Heart right ventricle (tissue), 16 donors: ENCODE measurements around the gene RPS8. TPM values are rescaled to one million over a fixed set of nuclear protein-coding genes. Genes with fewer than 3 reads are reported as not detected.

Source experiments
- ATAC-seq, 8 donors: fragments of 200-7000 bp; cut with Tn5 transposase; one replicate each; pipeline ENCODE4 v1.9.1; 2020; ENCODE audit warnings: mild to moderate bottlenecking in 8 of 8, moderate library complexity in 8 of 8, moderate number of reproducible peaks in 1 of 8
- DNase-seq, 2 donors: peaks; one replicate each; pipeline ENCODE4 v3.0.0-alpha.2; 2020
- H3K27ac ChIP-seq, 10 donors: fragments of 200-600 bp; sonication (generic) in 2 of 10; one replicate each; pipeline versions ENCODE4 v1.5.0 to v1.8.0; 2020 to 2022; ENCODE audit warnings: mild to moderate bottlenecking in 3 of 10
- H3K27me3 ChIP-seq, 7 donors: fragments of 200-600 bp; one replicate each; pipeline ENCODE4 v1.8.0; 2021 to 2022; ENCODE audit warnings: mild to moderate bottlenecking in 2 of 7
- H3K36me3 ChIP-seq, 9 donors: fragments of 200-600 bp; sonication (generic) in 1 of 9; one replicate each; pipeline versions ENCODE4 v1.5.0 to v1.8.0; 2020 to 2022; ENCODE audit warnings: mild to moderate bottlenecking in 2 of 9
- H3K4me1 ChIP-seq, 9 donors: fragments of 200-600 bp; sonication (generic) in 1 of 9; one replicate each; pipeline versions ENCODE4 v1.5.0 to v1.8.0; 2020 to 2022; ENCODE audit warnings: mild to moderate bottlenecking in 4 of 9
- H3K4me3 ChIP-seq, 10 donors: fragments of 200-600 bp; sonication (generic) in 2 of 10; one replicate each; pipeline versions ENCODE4 v1.5.0 to v1.8.0; 2020 to 2022; ENCODE audit warnings: mild to moderate bottlenecking in 7 of 10, moderate library complexity in 2 of 10
- H3K9me3 ChIP-seq, 11 donors: fragments of 200-600 bp in 10 of 11; sonication (generic) in 2 of 11; one replicate each; pipeline versions ENCODE4 v1.5.0 to v1.8.0; 2013 to 2022; ENCODE audit warnings: mild to moderate bottlenecking in 2 of 11, control low read depth in 1 of 11, moderate library complexity in 1 of 11
- WGBS, 2 donors: extraction: QIAGEN DNeasy Blood & Tissue Kit; methylation state at CpG; one replicate each; pipeline ENCODE4 v1.1.7; 2013; ENCODE audit warnings: inconsistent platforms in 1 of 2; 5-methylcytosine and 5-hydroxymethylcytosine counted together
- intact Hi-C, 10 donors: fragments of 100-400 bp; cut with DNase I; formaldehyde crosslinking; loops; one replicate each; pipeline versions ENCODE4 v1.11.1 to v1.14.2; 2022
- polyA plus RNA-seq, 2 donors: library from polyadenylated mRNA; stranded (reverse); fragments of 200-250 nt; gene quantifications; one replicate each; pipeline ENCODE4 v1.2.3, GENCODE V29; 2013
- total RNA-seq, 10 donors: library from RNA; stranded (reverse); fragmentation: NEBNext Ultra II Directional in 3 of 10; extraction: Animal tissue kit (Norgen Biotek cat#: 25700) in 3 of 10; gene quantifications; one replicate each; pipeline versions ENCODE4 v1.2.1 to v1.2.4, GENCODE V29; 2021 to 2023
- TF ChIP-seq, protein P1 (sequence below), 9 donors: fragments of 200-600 bp; sonication (generic) in 2 of 9; IDR thresholded peaks; one replicate each; pipeline versions ENCODE4 v1.5.0 to v1.8.0; 2021 to 2022; ENCODE audit warnings: antibody characterized with exemption in 9 of 9, mild to moderate bottlenecking in 5 of 9, moderate library complexity in 1 of 9
- donor health status: Arrhythmogenic right ventricular cardiomyopathy.
- donor health status: ischemic (EF 13 %, LVEDD 7.1; RV severe dilation, severe dysfunction).
- donor health status: healthy with polysubstance abuse.
- donor health status: DM: no; HTN: yes; CAD: no.
- donor health status: DM: no; HTN: no; CAD: no.
- donor health status: ischemic (EF 25% LVEDD 6.9; RV normal size, moderate dysfunction).
- donor health status: ischemic (EF 25% LVEDD 5.7; RV mildly dilated, moderate dysfunction).
- donor health status: healthy.
- donor health status: DM: yes; HTN: yes; CAD: no.
- donor health status: Ischemic cardiomyopathy.
- donor health status: ischemic (EF 35%, LVEDD 5.7; RV mildly dilated, moderate dysfunction).
- donor health status: nonischemic (EF 11% LVEDD 7.7; RV severe dilation, severe dysfunction).
- donor health status: DM: yes; HTN: yes; CAD: no.
- donor health status: PGD.
- donor health status: ischemic (EF 29% LVEDD 5.4; RV normal size, mild dysfunction).
- donor health status: nonischemic (EF 23%, LVEDD 6.1; RV moderate dilation, normal function).

The RPS8 gene
- total and polyA plus RNA-seq, 12 donors = 587 to 1,942 (median 729) TPM

DNA sequence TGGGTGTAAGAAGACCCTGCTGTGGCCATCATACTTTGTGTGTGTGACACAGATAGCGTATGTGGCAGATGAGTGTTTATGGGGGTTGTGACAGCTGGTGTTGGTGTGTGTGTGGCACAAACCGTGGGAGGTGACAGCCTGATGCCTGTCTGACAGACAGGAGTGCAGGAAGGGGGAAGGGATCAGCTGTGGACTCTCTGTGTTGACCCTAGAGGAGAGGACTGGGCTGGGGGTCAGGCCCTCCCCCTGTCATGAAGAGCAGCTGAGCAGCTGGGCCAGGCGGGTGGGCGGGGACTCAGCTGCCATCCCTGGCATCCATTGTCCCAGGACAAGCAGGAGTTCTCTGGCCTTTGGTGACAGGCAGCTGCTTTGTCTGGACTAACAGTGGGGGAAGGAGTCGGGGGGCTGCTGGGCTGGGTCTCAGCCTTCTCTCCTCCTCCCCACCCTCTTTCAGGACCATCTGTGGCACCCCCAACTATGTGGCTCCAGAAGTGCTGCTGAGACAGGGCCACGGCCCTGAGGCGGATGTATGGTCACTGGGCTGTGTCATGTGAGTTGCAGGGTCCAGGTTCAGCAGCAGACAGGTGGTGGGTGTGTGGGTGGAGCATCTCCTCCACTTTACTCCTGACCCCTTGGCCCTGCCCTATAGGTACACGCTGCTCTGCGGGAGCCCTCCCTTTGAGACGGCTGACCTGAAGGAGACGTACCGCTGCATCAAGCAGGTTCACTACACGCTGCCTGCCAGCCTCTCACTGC, 27.1 kb downstream of the RPS8 start:
- intact Hi-C loops = loop anchor here in 1 of 10 donors (5.0 kb wide), 1 partner anchor 35 kb away; no protein-coding TSS in a partner anchor
- Histone ChIP-seq H3K4me3 (peak overlapping the region in 9 of 10 donors; percentile 64 to 98 (median 89)), H3K27me3 (no peaks in the 10 kb centered on the region), H3K4me1 (peaks cover 28 to 73% (median 66%) of the 10 kb centered on the region in 9 donors), H3K9me3 (no peaks in the 10 kb centered on the region), H3K27ac (peak overlapping the region in 9 of 10 donors; percentile 47 to 100 (median 97)), H3K36me3 (peaks cover 0 to 48% (median 23%) of the 10 kb centered on the region in 9 donors)
- ATAC-seq (no peak), DNase-seq (no peak)
- WGBS, 2 donors = 78 to 83% methylated on average over 13 of the region's 13 CpGs
- TF ChIP-seq, protein P1, sequence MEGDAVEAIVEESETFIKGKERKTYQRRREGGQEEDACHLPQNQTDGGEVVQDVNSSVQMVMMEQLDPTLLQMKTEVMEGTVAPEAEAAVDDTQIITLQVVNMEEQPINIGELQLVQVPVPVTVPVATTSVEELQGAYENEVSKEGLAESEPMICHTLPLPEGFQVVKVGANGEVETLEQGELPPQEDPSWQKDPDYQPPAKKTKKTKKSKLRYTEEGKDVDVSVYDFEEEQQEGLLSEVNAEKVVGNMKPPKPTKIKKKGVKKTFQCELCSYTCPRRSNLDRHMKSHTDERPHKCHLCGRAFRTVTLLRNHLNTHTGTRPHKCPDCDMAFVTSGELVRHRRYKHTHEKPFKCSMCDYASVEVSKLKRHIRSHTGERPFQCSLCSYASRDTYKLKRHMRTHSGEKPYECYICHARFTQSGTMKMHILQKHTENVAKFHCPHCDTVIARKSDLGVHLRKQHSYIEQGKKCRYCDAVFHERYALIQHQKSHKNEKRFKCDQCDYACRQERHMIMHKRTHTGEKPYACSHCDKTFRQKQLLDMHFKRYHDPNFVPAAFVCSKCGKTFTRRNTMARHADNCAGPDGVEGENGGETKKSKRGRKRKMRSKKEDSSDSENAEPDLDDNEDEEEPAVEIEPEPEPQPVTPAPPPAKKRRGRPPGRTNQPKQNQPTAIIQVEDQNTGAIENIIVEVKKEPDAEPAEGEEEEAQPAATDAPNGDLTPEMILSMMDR (IDR thresholded peaks at IDR 0.05) = no peak

DNA sequence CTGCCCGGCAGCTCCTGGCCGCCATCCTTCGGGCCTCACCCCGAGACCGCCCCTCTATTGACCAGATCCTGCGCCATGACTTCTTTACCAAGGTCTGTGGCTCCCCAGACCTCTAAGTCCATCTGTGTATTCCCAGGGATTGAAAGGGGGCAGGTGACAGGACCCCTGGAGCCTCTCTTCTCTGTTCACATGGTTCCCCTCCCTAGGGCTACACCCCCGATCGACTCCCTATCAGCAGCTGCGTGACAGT, 27.6 kb downstream of the RPS8 start:
- intact Hi-C loops = loop anchor here in 1 of 10 donors (5.0 kb wide), 1 partner anchor 34 kb away; no protein-coding TSS in a partner anchor
- Histone ChIP-seq H3K36me3 (peaks cover 0 to 48% (median 23%) of the 10 kb centered on the region in 9 donors), H3K4me1 (peaks cover 32 to 78% (median 70%) of the 10 kb centered on the region in 9 donors), H3K4me3 (peak overlapping the region in 5 of 10 donors; percentile 77 to 98 (median 89)), H3K27me3 (no peaks in the 10 kb centered on the region), H3K27ac (peak overlapping the region in 9 of 10 donors; percentile 47 to 100 (median 97)), H3K9me3 (no peaks in the 10 kb centered on the region)
- DNase-seq (no peak), ATAC-seq (no peak)
- TF ChIP-seq, protein P1 (IDR thresholded peaks at IDR 0.05) = no peak
- WGBS, 2 donors = 89 to 92% methylated on average over 9 of the region's 9 CpGs

DNA sequence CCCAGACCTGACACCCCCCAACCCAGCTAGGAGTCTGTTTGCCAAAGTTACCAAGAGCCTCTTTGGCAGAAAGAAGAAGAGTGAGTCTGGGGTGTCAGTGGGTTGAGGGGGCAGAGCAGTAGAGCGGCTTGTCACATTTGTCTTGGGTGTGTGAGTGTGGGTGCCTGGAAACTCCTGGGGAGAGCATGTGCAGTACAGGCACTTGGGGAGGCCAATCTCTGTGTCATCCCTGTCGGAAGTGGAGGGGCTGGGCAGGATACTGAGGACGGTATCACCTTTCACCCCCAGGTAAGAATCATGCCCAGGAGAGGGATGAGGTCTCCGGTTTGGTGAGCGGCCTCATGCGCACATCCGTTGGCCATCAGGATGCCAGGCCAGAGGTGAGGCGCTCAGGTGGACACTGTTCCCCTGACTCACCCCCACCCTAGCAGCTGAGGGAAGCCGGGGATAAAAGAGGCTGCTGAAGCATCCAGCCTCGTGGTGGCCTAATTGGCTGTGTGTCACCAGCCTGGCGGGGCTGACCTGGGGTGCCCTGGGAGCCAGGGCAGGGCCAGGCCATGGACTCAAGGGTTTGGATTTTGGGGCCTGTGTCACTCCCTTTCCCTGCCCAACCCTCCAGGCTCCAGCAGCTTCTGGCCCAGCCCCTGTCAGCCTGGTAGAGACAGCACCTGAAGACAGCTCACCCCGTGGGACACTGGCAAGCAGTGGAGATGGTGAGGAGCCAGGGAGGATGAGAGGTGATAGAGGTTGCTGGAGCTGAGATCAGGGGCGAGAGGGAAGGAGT, 28.2 kb downstream of the RPS8 start:
- intact Hi-C loops = loop anchor here in 1 of 10 donors (5.0 kb wide), 1 partner anchor 34 kb away; no protein-coding TSS in a partner anchor
- Histone ChIP-seq H3K36me3 (peaks cover 0 to 48% (median 23%) of the 10 kb centered on the region in 9 donors), H3K4me1 (peaks cover 35 to 84% (median 76%) of the 10 kb centered on the region in 9 donors), H3K4me3 (peak overlapping the region in 3 of 10 donors; percentile 3 to 98 (median 88)), H3K27me3 (no peaks in the 10 kb centered on the region), H3K9me3 (no peaks in the 10 kb centered on the region), H3K27ac (peak overlapping the region in 9 of 10 donors; percentile 47 to 100 (median 97))
- DNase-seq (no peak), ATAC-seq (no peak)
- TF ChIP-seq, protein P1 (IDR thresholded peaks at IDR 0.05) = no peak
- WGBS, 2 donors = 84 to 87% methylated on average over 13 of the region's 13 CpGs

DNA sequence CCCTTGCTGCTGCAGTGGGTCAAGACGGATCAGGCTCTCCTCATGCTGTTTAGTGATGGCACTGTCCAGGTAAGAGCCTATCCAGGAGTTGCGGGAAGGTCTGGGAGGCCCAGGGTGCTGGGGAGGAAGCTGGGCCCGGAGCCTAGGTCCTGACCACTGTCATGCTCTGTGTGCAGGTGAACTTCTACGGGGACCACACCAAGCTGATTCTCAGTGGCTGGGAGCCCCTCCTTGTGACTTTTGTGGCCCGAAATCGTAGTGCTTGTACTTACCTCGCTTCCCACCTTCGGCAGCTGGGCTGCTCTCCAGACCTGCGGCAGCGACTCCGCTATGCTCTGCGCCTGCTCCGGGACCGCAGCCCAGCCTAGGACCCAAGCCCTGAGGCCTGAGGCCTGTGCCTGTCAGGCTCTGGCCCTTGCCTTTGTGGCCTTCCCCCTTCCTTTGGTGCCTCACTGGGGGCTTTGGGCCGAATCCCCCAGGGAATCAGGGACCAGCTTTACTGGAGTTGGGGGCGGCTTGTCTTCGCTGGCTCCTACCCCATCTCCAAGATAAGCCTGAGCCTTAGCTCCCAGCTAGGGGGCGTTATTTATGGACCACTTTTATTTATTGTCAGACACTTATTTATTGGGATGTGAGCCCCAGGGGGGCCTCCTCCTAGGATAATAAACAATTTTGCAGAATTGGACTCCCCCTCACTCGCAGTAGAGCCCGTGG, 30.1 kb downstream of the RPS8 start:
- TF ChIP-seq, protein P1 (IDR thresholded peaks at IDR 0.05) = no peak
- Histone ChIP-seq H3K27ac (peak overlapping the region in 9 of 10 donors; percentile 92 to 100 (median 99)), H3K9me3 (no peaks in the 10 kb centered on the region), H3K36me3 (peaks cover 0 to 48% (median 23%) of the 10 kb centered on the region in 9 donors), H3K4me3 (no peak overlapping the region), H3K4me1 (peaks cover 55 to 95% (median 88%) of the 10 kb centered on the region in 9 donors), H3K27me3 (no peaks in the 10 kb centered on the region)
- ATAC-seq = no peak
- intact Hi-C loops = no loop called here
- 90 to 92% methylated on average over 20 of the region's 20 CpGs for WGBS, 2 donors
- DNase-seq = no peak
